ENCODE results near the gene ZNF83.

The ZNF83 gene

GRCh38 chr19:52566588-52566987 lies 71.6 kb downstream of the ZNF83 start:
- DNase-seq: no peak

GRCh38 chr19:52566121-52566520 lies 72.0 kb downstream of the ZNF83 start:
- no peak for DNase-seq
